Measurements from ENCODE around the gene RAB35. TPM values are rescaled to one million over a fixed set of nuclear protein-coding genes. Genes with fewer than 3 reads are reported as not detected.

The RAB35 gene
- total and polyA plus RNA-seq, 2 of the 4 experiments (the other 2 are of a cell fraction) = 32.6 to 49.6 TPM

DNA sequence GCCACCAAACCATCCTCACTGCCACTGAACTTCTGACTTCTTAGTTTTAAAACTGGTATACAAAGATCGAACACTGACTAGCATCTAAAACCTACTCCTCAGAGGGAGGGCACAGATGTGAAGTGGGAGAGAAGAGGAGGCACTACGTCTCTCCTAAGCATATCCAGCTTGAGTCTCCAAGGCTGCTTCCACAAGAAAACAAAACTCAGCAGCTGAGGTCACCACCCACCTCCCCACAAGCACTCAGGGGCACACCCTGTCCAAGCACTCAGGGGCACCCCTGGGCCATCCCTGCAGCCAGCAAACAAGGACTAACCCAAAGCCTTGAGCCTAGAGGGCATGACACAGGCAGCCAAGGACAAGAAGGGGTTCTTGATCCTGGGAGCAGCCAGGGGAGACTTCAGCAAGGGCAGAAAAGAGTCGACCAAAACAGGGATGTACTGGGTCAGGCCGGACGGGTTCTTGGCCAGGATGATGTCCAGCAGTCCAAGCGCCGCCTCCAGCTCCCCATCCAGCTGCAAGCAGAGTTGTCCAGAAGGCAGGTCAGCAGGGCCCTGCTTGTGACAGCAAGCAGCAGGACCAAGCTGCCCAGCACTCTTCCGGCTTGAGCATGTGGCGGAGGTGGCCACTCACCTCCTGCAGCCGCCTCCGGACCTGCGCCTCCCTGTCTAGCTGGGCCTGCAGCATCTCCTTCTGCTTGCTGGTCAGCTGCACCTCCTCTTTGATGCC, 43.1 kb upstream of the RAB35 start:
- in situ Hi-C loops (cut with MboI; ENCODE audit: low sequenced_read_pairs) (no loop called here), intact Hi-C loops (cut with micrococcal nuclease) (no loop called here), dilution Hi-C loops (cut with HindIII; ENCODE audit: low sequenced_read_pairs, unreplicated experiment) (no loop called here)
- H4K5ac ChIP-seq (ENCODE audit: low read depth, low read length) = no peak overlapping the region
- no peaks in the 10 kb centered on the region for H3K27me3 ChIP-seq (ENCODE audit: control insufficient read depth, insufficient read depth, low read length)
- H3K9me1 ChIP-seq (ENCODE audit: insufficient read depth, low read length) = no peaks in the 10 kb centered on the region
- no peak overlapping the region for H2AK5ac ChIP-seq (ENCODE audit: low read depth, low read length)
- H2BK120ac ChIP-seq (ENCODE audit: low read depth, low read length) = no peak overlapping the region
- 100% methylated on average over 5 of the region's 12 CpGs; no CpG with 5 or more reads in 1 of the 2 experiments for WGBS, 2 experiments (ENCODE audit: extremely low coverage in 2 of 2, insufficient read length in 1 of 2)
- TF ChIP-seq MXI1 (IDR thresholded peaks at IDR 0.05; ENCODE audit: borderline replicate concordance, low read depth, low read length) (no peak), CHD1 (IDR thresholded peaks at IDR 0.05; ENCODE audit: low read depth, low read length) (no peak), MAZ (IDR thresholded peaks at IDR 0.05; ENCODE audit: borderline replicate concordance, low read depth, low read length) (no peak), RFX5 (IDR thresholded peaks at IDR 0.05; ENCODE audit: low read depth, low read length) (no peak), POLR2A (IDR thresholded peaks at IDR 0.05; ENCODE audit: low read depth, low read length) (no peak), RCOR1 (IDR thresholded peaks at IDR 0.05; ENCODE audit: insufficient replicate concordance, low read length) (no peak), MAFK (IDR thresholded peaks at IDR 0.05; ENCODE audit: low read depth, low read length) (no peak), BHLHE40 (IDR thresholded peaks at IDR 0.05; ENCODE audit: low read depth, low read length) (no peak), CEBPB (IDR thresholded peaks at IDR 0.05; ENCODE audit: low read depth, low read length) (no peak), NFE2L2 (IDR thresholded peaks at IDR 0.05; ENCODE audit: low read depth, low read length) (no peak)
- TF ChIP-seq, protein P1, sequence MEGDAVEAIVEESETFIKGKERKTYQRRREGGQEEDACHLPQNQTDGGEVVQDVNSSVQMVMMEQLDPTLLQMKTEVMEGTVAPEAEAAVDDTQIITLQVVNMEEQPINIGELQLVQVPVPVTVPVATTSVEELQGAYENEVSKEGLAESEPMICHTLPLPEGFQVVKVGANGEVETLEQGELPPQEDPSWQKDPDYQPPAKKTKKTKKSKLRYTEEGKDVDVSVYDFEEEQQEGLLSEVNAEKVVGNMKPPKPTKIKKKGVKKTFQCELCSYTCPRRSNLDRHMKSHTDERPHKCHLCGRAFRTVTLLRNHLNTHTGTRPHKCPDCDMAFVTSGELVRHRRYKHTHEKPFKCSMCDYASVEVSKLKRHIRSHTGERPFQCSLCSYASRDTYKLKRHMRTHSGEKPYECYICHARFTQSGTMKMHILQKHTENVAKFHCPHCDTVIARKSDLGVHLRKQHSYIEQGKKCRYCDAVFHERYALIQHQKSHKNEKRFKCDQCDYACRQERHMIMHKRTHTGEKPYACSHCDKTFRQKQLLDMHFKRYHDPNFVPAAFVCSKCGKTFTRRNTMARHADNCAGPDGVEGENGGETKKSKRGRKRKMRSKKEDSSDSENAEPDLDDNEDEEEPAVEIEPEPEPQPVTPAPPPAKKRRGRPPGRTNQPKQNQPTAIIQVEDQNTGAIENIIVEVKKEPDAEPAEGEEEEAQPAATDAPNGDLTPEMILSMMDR (conservative IDR thresholded peaks at IDR 0.05; ENCODE audit: low read depth, low read length) = no peak
- TF ChIP-seq, protein P2, sequence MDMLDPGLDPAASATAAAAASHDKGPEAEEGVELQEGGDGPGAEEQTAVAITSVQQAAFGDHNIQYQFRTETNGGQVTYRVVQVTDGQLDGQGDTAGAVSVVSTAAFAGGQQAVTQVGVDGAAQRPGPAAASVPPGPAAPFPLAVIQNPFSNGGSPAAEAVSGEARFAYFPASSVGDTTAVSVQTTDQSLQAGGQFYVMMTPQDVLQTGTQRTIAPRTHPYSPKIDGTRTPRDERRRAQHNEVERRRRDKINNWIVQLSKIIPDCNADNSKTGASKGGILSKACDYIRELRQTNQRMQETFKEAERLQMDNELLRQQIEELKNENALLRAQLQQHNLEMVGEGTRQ (IDR thresholded peaks at IDR 0.05; ENCODE audit: low read depth, low read length) = no peak
- TF ChIP-seq, protein P3, sequence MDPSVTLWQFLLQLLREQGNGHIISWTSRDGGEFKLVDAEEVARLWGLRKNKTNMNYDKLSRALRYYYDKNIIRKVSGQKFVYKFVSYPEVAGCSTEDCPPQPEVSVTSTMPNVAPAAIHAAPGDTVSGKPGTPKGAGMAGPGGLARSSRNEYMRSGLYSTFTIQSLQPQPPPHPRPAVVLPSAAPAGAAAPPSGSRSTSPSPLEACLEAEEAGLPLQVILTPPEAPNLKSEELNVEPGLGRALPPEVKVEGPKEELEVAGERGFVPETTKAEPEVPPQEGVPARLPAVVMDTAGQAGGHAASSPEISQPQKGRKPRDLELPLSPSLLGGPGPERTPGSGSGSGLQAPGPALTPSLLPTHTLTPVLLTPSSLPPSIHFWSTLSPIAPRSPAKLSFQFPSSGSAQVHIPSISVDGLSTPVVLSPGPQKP (IDR thresholded peaks at IDR 0.05; ENCODE audit: borderline replicate concordance, low read depth, low read length) = no peak
- no peak overlapping the region for H3K4ac ChIP-seq (ENCODE audit: low read depth, low read length)
- H2BK15ac ChIP-seq (ENCODE audit: low read depth, low read length) = no peak overlapping the region
- H3K4me2 ChIP-seq (ENCODE audit: low read depth, low read length) = no peak overlapping the region
- no TSS peak for BruUV-seq (replicated peaks)
- peaks cover 87% of the 10 kb centered on the region for H3K36me3 ChIP-seq (ENCODE audit: control insufficient read depth, insufficient read depth, low read length)
- ChIA-PET POLR2A (ENCODE audit: unreplicated experiment) (no interaction called here), CTCF (no interaction called here)
- H3K4me3 ChIP-seq (ENCODE audit: insufficient read depth, low read depth, low read length) = no peak overlapping the region
- DNase-seq (no peak), ATAC-seq (ENCODE audit: low read depth) (no peak)
- H3K79me1 ChIP-seq (ENCODE audit: low read depth in 1 of 2, low read length in 2 of 2) = peaks cover 9 to 15% of the 10 kb centered on the region in 2 experiments; a peak in 2 of 4 replicates
- no peak overlapping the region for H3K18ac ChIP-seq (ENCODE audit: low read depth, low read length)
- H3K9ac ChIP-seq (ENCODE audit: low read depth, low read length) = no peak overlapping the region
- H2BK5ac ChIP-seq (ENCODE audit: low read depth, low read length, poor library complexity, severe bottlenecking) = no peak overlapping the region
- H3K9me3 ChIP-seq (ENCODE audit: control insufficient read depth, insufficient read depth, low read length) = no peaks in the 10 kb centered on the region
- no peaks in the 10 kb centered on the region for H3K4me1 ChIP-seq (ENCODE audit: control insufficient read depth, insufficient read depth, low read length)
- no peak overlapping the region for H4K91ac ChIP-seq (ENCODE audit: insufficient read depth, low read depth, low read length)
- H3K23ac ChIP-seq (ENCODE audit: low read depth, low read length) = no peak overlapping the region
- no peak overlapping the region for H3K56ac ChIP-seq (ENCODE audit: extremely low read depth, insufficient read depth, low read length)
- H4K8ac ChIP-seq (ENCODE audit: low read depth in 2 of 2, low read length in 2 of 2) = no peak overlapping the region
- H2BK20ac ChIP-seq (ENCODE audit: low read depth, low read length) = no peak overlapping the region
- peaks cover 7% of the 10 kb centered on the region for H4K20me1 ChIP-seq (ENCODE audit: insufficient read depth, low read length)
- no peak overlapping the region for H3K14ac ChIP-seq (replicated peaks; ENCODE audit: low read depth, low read length)
- no peak overlapping the region for H3K27ac ChIP-seq (ENCODE audit: insufficient read depth, low read length)
- peak overlapping the region; percentile 39 for H2AK9ac ChIP-seq (replicated peaks; ENCODE audit: low read depth, low read length, poor library complexity)
- H2AFZ ChIP-seq (replicated peaks; ENCODE audit: low read length, poor library complexity) = peak overlapping the region; percentile 21

Measured in IMR-90 (cell line).